Brain microvascular endothelial cell (primary cell): ENCODE data around the gene ATP5MG.

Experiments
- DNase-seq: peaks from one replicate; pipeline ENCODE4 v3.0.0-alpha.2; 2020
- H3K27ac ChIP-seq: fragments of 250-450 bp; sonication (Bioruptor Pico); 2 replicates; pipeline ENCODE4 v1.5.1; 2020; ENCODE audit warnings: mild to moderate bottlenecking, moderate library complexity
- H3K27me3 ChIP-seq: fragments of 250-450 bp; sonication (Bioruptor Pico); replicated peaks from 2 replicates; pipeline ENCODE4 v1.5.1; 2020; ENCODE audit warnings: mild to moderate bottlenecking
- H3K36me3 ChIP-seq: fragments of 250-450 bp; sonication (Bioruptor Pico); replicated peaks from 2 replicates; pipeline ENCODE4 v1.5.1; 2020; ENCODE audit warnings: mild to moderate bottlenecking
- H3K4me3 ChIP-seq: 2 replicates; pipeline ENCODE4 v1.5.1; 2011; ENCODE audit warnings: low read depth, mild to moderate bottlenecking, control low read depth, low read length, moderate library complexity
- CTCF ChIP-seq: IDR thresholded peaks from 2 replicates; pipeline ENCODE4 v1.5.1; 2011; ENCODE audit warnings: low read depth, mild to moderate bottlenecking, moderate library complexity, low read length, control low read depth, inconsistent platforms; ENCODE audit errors: missing control alignments
- in situ Hi-C: cut with HindIII; loops from 2 replicates; pipeline ENCODE4 v1.10.0; 2017; ENCODE audit warnings: low sequenced_read_pairs, low pct_ligation_motif_present

The ATP5MG gene

GRCh38 chr11:118441770-118442275, 40.4 kb downstream of the ATP5MG start:
- H3K27me3 ChIP-seq, result no peaks in the 10 kb centered on the region
- no peaks in the 10 kb centered on the region for H3K36me3 ChIP-seq
- no peak overlapping the region for H3K27ac ChIP-seq
- in situ Hi-C loops, result no loop called here
- no peak for DNase-seq
- TF ChIP-seq CTCF, result no peak
- H3K4me3 ChIP-seq, result no peak overlapping the region

GRCh38 chr11:118442301-118442700, 40.9 kb downstream of the ATP5MG start:
- Histone ChIP-seq H3K27ac (no peak overlapping the region), H3K27me3 (no peaks in the 10 kb centered on the region), H3K4me3 (no peak overlapping the region), H3K36me3 (no peaks in the 10 kb centered on the region)
- no peak for TF ChIP-seq CTCF
- in situ Hi-C loops, result no loop called here
- DNase-seq, result no peak

GRCh38 chr11:118442908-118443589, 41.6 kb downstream of the ATP5MG start:
- Histone ChIP-seq H3K27ac (no peak overlapping the region), H3K36me3 (no peaks in the 10 kb centered on the region), H3K4me3 (no peak overlapping the region), H3K27me3 (no peaks in the 10 kb centered on the region)
- no peak for DNase-seq
- no peak for TF ChIP-seq CTCF
- in situ Hi-C loops, result no loop called here

- Histone ChIP-seq H3K4me3 (no peak overlapping the region), H3K27ac (no peak overlapping the region)
- in situ Hi-C loops, result no loop called here
Observed at GRCh38 chr11:118443590-118444218, 42.3 kb downstream of the ATP5MG start.

GRCh38 chr11:118447423-118447822, 46.0 kb downstream of the ATP5MG start:
- no peak overlapping the region for H3K27ac ChIP-seq
- in situ Hi-C loops, result no loop called here
- H3K27me3 ChIP-seq, result no peaks in the 10 kb centered on the region
- no peaks in the 10 kb centered on the region for H3K36me3 ChIP-seq
- DNase-seq, result no peak
- TF ChIP-seq CTCF, result no peak
- no peak overlapping the region for H3K4me3 ChIP-seq

More at GRCh38 chr11:118443590-118444218, 42.3 kb downstream of the ATP5MG start:
- DNase-seq, result no peak
- H3K36me3 ChIP-seq, result no peaks in the 10 kb centered on the region
- TF ChIP-seq CTCF, result no peak
- H3K27me3 ChIP-seq, result no peaks in the 10 kb centered on the region
